Endothelial cell (in vitro differentiated cells): ENCODE data around the gene BRI3BP. TPM values are rescaled to one million over a fixed set of nuclear protein-coding genes. Genes with fewer than 3 reads are reported as not detected.

ENCODE experiments used
- DNase-seq: peaks from one replicate; pipeline ENCODE4 v3.0.0; 2021; ENCODE audit warnings: low spot score
- H3K27ac Mint-ChIP-seq: one replicate; pipeline ENCODE4 v1.8.0; 2021; ENCODE audit warnings: mixed read lengths, inconsistent platforms; ENCODE audit not compliant: unreplicated experiment
- H3K27me3 Mint-ChIP-seq: one replicate; pipeline ENCODE4 v1.8.0; 2021; ENCODE audit warnings: mild to moderate bottlenecking, moderate library complexity, mixed read lengths, inconsistent platforms; ENCODE audit not compliant: unreplicated experiment
- H3K36me3 Mint-ChIP-seq: one replicate; pipeline ENCODE4 v1.8.0; 2021; ENCODE audit warnings: mild to moderate bottlenecking, low read depth, mixed read lengths, inconsistent platforms; ENCODE audit not compliant: unreplicated experiment
- H3K4me1 Mint-ChIP-seq: one replicate; pipeline ENCODE4 v1.8.0; 2021; ENCODE audit warnings: mild to moderate bottlenecking, mixed read lengths, inconsistent platforms; ENCODE audit not compliant: unreplicated experiment
- H3K4me3 Mint-ChIP-seq: one replicate; pipeline ENCODE4 v1.8.0; 2021; ENCODE audit warnings: mild to moderate bottlenecking, mixed read lengths, inconsistent platforms; ENCODE audit not compliant: unreplicated experiment
- H3K9me3 Mint-ChIP-seq: one replicate; pipeline ENCODE4 v1.8.0; 2021; ENCODE audit warnings: mixed read lengths, inconsistent platforms; ENCODE audit not compliant: unreplicated experiment
- total RNA-seq: library from RNA; stranded (reverse); fragmentation: NEBNext Ultra II Directional; extraction: Animal tissue kit (Norgen Biotek cat#: 25700); gene quantifications from one replicate; pipeline ENCODE4 v1.2.1, GENCODE V29; 2021; ENCODE audit not compliant: unreplicated experiment
- TF ChIP-seq, protein P1 (sequence below): fragments of 200-600 bp; sonication (generic); IDR thresholded peaks from one replicate; pipeline ENCODE4 v1.5.0; 2021; ENCODE audit warnings: antibody characterized with exemption; ENCODE audit not compliant: unreplicated experiment

Gene BRI3BP
- total RNA-seq, 1 donor from 2014 or later, result 1.4 TPM

DNA sequence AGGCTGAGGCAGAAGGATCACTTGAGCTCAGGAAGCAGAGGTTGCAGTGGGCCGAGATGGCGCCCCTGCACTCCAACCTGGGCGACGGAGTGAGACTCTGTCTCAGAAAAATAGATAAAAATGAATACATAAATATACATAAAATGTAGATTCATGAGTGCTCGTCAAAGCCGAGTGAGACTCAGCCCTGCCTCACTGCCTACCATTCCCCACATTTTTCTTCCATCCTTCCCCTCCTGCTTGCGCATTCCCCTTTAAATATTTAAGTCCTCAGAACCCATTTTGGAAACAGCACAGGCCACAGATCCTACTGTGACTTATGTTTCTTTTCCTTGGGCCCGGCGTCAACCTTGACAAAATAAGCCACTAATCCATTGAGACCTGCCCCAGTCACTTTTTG is 39.8 kb downstream of the BRI3BP start:
- Mint-ChIP-seq H3K4me3 (no peak overlapping the region), H3K27ac (no peak overlapping the region), H3K36me3 (no peaks in the 10 kb centered on the region), H3K4me1 (peaks cover 6% of the 10 kb centered on the region), H3K27me3 (peaks cover 2% of the 10 kb centered on the region), H3K9me3 (no peaks in the 10 kb centered on the region)
- TF ChIP-seq, protein P1, sequence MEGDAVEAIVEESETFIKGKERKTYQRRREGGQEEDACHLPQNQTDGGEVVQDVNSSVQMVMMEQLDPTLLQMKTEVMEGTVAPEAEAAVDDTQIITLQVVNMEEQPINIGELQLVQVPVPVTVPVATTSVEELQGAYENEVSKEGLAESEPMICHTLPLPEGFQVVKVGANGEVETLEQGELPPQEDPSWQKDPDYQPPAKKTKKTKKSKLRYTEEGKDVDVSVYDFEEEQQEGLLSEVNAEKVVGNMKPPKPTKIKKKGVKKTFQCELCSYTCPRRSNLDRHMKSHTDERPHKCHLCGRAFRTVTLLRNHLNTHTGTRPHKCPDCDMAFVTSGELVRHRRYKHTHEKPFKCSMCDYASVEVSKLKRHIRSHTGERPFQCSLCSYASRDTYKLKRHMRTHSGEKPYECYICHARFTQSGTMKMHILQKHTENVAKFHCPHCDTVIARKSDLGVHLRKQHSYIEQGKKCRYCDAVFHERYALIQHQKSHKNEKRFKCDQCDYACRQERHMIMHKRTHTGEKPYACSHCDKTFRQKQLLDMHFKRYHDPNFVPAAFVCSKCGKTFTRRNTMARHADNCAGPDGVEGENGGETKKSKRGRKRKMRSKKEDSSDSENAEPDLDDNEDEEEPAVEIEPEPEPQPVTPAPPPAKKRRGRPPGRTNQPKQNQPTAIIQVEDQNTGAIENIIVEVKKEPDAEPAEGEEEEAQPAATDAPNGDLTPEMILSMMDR, result no peak
- no peak for DNase-seq

- Mint-ChIP-seq H3K27me3 (peaks cover 2% of the 10 kb centered on the region), H3K4me1 (no peaks in the 10 kb centered on the region), H3K4me3 (no peak overlapping the region), H3K27ac (no peak overlapping the region), H3K36me3 (no peaks in the 10 kb centered on the region), H3K9me3 (no peaks in the 10 kb centered on the region)
- TF ChIP-seq, protein P1, result no peak
- DNase-seq, result no peak
Observed at GRCh38 chr12:125038976-125039625, 45.7 kb downstream of the BRI3BP start.

GRCh38 chr12:125049093-125049458 is 55.6 kb downstream of the BRI3BP start:
- Mint-ChIP-seq H3K4me1 (no peaks in the 10 kb centered on the region), H3K27me3 (peaks cover 2% of the 10 kb centered on the region), H3K27ac (no peak overlapping the region), H3K36me3 (no peaks in the 10 kb centered on the region), H3K9me3 (no peaks in the 10 kb centered on the region), H3K4me3 (peak overlapping the region; percentile 56)
- TF ChIP-seq, protein P1, result no peak
- DNase-seq, result no peak

GRCh38 chr12:125050446-125050845 is 57.0 kb downstream of the BRI3BP start:
- Mint-ChIP-seq H3K9me3 (no peaks in the 10 kb centered on the region), H3K27ac (no peak overlapping the region), H3K36me3 (no peaks in the 10 kb centered on the region), H3K27me3 (peaks cover 2% of the 10 kb centered on the region), H3K4me1 (peaks cover 2% of the 10 kb centered on the region), H3K4me3 (no peak overlapping the region)
- DNase-seq, result no peak
- TF ChIP-seq, protein P1, result no peak

DNA sequence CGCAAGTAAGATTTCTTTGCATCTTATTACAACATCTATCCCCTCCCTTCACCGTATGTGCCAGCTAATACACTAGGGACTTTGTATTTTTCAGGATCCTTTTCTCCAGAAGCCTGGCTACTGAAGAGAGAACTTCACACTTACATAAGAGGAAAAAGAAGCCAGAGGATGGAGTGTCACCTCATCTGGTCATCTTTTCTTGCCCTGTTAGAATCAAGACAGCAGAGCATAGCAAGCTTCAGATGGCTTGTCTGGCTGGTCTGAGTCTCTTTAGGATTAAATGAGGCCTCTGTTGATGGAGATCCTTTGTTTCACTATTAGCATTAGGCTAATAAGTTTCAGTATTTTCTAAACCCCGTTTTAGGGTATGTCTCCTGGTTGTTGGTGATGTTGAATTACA is 57.4 kb downstream of the BRI3BP start:
- Mint-ChIP-seq H3K36me3 (no peaks in the 10 kb centered on the region), H3K4me1 (peaks cover 4% of the 10 kb centered on the region), H3K27ac (no peak overlapping the region), H3K27me3 (peaks cover 2% of the 10 kb centered on the region), H3K4me3 (no peak overlapping the region), H3K9me3 (no peaks in the 10 kb centered on the region)
- no peak for DNase-seq
- TF ChIP-seq, protein P1, result no peak
